Thymus (tissue), 14 donors: ENCODE results near the gene TMEM269. TPM values are rescaled to one million over a fixed set of nuclear protein-coding genes. Genes with fewer than 3 reads are reported as not detected.

Source experiments
- DNase-seq, 9 donors: peaks; one replicate each; pipeline ENCODE4 v3.0.0-alpha.2; 2013; ENCODE audit warnings: low spot score in 9 of 9, low read depth in 6 of 9, missing footprints in 1 of 9
- H3K27ac ChIP-seq, 2 donors: one replicate each; pipeline ENCODE4 v1.5.1; 2013; ENCODE audit warnings: control low read depth in 1 of 2, low read depth in 1 of 2, low read length in 1 of 2, mild to moderate bottlenecking in 1 of 2, moderate library complexity in 1 of 2
- H3K27me3 ChIP-seq, 2 donors: one replicate each; pipeline ENCODE4 v1.5.1; 2013; ENCODE audit warnings: low read length in 1 of 2; ENCODE audit not compliant: control insufficient read depth in 2 of 2, insufficient read depth in 1 of 2
- H3K36me3 ChIP-seq, 2 donors: one replicate each; pipeline ENCODE4 v1.5.1; 2013; ENCODE audit warnings: low read length in 1 of 2, mild to moderate bottlenecking in 1 of 2, moderate library complexity in 1 of 2; ENCODE audit not compliant: control insufficient read depth in 2 of 2, insufficient read depth in 2 of 2
- H3K4me1 ChIP-seq, 2 donors: one replicate each; pipeline ENCODE4 v1.5.1; 2013; ENCODE audit warnings: low read length in 2 of 2; ENCODE audit not compliant: control insufficient read depth in 2 of 2, insufficient read depth in 2 of 2
- H3K4me3 ChIP-seq, 2 donors: one replicate each; pipeline ENCODE4 v1.5.1; 2013; ENCODE audit warnings: low read length in 2 of 2, control low read depth in 1 of 2, mild to moderate bottlenecking in 1 of 2
- H3K9me3 ChIP-seq, 2 donors: one replicate each; pipeline ENCODE4 v1.5.1; 2013; ENCODE audit warnings: low read length in 1 of 2, mild to moderate bottlenecking in 1 of 2; ENCODE audit not compliant: control insufficient read depth in 2 of 2, insufficient read depth in 1 of 2
- WGBS: extraction: QIAGEN DNeasy Blood & Tissue Kit; methylation state at CpG from one replicate; pipeline ENCODE4 v1.1.7; 2013; 5-methylcytosine and 5-hydroxymethylcytosine counted together
- long read RNA-seq, 10 donors: transcript quantifications; one replicate each; lab custom pipeline, GENCODE V29; 2026
- polyA plus RNA-seq: library from polyadenylated mRNA; stranded (reverse); fragments of 200-250 nt; gene quantifications from one replicate; pipeline ENCODE4 v1.2.3, GENCODE V29; 2013
- total RNA-seq: library from RNA; stranded (reverse); fragments of 120-200 nt; gene quantifications from one replicate; pipeline ENCODE4 v1.2.4, GENCODE V29; 2013
- donor health status: healthy.

TMEM269 gene, protein sequence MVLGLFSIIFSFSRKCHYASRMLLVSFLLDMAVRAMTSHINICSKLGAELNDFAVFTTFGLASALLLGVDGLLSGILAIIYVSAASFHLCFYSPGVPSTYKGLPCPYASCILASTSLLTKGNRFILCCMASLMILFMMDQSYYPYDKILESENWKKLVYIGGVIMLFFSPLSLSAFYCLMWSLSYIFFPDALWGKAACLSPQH
- total RNA-seq (0.05 TPM), polyA plus RNA-seq (0.32 TPM)
- long read RNA-seq, donor 1, partial matches to known transcripts, result 9 of 24 reads
- long read RNA-seq, donor 1, other reads (novel, unspliced or antisense), result 15 of 24 reads
- long read RNA-seq, donor 2, partial matches to known transcripts, result 62 of 311 reads
- long read RNA-seq, donor 2, other reads (novel, unspliced or antisense), result 249 of 311 reads
- long read RNA-seq, donor 3, partial matches to known transcripts, result 61 of 222 reads
- long read RNA-seq, donor 3, other reads (novel, unspliced or antisense), result 161 of 222 reads
- long read RNA-seq, donor 4, partial matches to known transcripts, result 174 of 174 reads
- long read RNA-seq, donor 4, other reads (novel, unspliced or antisense), result 0 of 174 reads
- long read RNA-seq, donor 5, partial matches to known transcripts, result 9 of 230 reads
- long read RNA-seq, donor 5, other reads (novel, unspliced or antisense), result 221 of 230 reads
- long read RNA-seq, donor 6, partial matches to known transcripts, result 49 of 188 reads
- long read RNA-seq, donor 6, other reads (novel, unspliced or antisense), result 139 of 188 reads
- long read RNA-seq, donor 7, partial matches to known transcripts, result 164 of 173 reads
- long read RNA-seq, donor 7, other reads (novel, unspliced or antisense), result 9 of 173 reads
- long read RNA-seq, donor 8, partial matches to known transcripts, result 45 of 45 reads
- long read RNA-seq, donor 8, other reads (novel, unspliced or antisense), result 0 of 45 reads
- long read RNA-seq, donor 9, partial matches to known transcripts, result 18 of 87 reads
- long read RNA-seq, donor 9, other reads (novel, unspliced or antisense), result 69 of 87 reads
- long read RNA-seq, donor 10, partial matches to known transcripts, result 28 of 124 reads
- long read RNA-seq, donor 10, other reads (novel, unspliced or antisense), result 96 of 124 reads

DNA sequence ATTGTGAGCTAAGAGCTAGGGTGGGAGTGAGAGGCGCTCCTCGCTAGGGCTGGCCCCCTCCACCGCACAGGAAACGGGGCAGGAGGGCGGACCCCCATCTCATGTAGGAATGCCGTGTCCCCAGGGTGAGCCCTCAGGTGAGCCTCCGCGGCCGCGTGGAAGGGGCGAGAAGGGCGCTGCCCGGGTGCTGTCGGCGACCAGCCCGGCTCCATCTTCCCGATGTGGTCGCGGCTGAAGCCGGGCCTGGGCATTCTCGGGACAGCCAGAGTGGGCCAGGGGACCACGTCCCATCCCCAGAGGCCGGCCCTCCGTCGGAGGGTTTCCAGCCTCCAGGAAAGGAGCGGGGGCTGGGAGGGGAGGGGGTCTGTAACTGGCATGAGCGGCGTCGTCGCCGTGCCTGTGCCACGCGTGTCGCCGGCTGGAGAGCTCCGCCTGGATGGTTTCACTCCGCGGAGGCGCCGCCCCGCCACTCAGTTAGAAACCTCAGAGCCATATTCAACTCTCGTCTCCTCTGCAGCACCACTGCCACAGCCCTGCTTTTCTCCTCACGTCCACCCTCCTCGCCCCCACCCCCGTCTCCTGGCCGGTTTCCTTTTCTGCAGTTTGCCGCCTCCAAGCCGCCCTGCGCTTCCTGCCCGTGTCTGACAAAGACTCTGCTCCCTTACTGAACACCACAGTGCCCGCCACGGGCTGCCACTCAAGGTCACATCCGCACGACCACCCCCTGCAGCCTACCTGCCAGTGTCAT lies at the start of gene TMEM269:
TMEM269 (plus strand) TSS at position 46 of the 748 bp plus-strand sequence. CDS start 4,903 bp downstream, outside the sequence.
- peak within 1 kb of the TSS; percentile 33 to 42 for H3K4me3 ChIP-seq
- H3K27ac ChIP-seq, result no peak within 1 kb of the TSS
- peaks cover 5 to 14% of the 10 kb centered on the region in 2 donors for H3K4me1 ChIP-seq
- WGBS, result 8% methylated on average over 54 of the region's 54 CpGs
- H3K36me3 ChIP-seq, result peaks cover 3 to 21% of the 10 kb centered on the region in 2 donors
- DNase-seq, result peak in 2 of 9 donors; percentile 47 to 65
- peaks cover 0 to 6% of the 10 kb centered on the region in 2 donors for H3K27me3 ChIP-seq
- no peaks in the 10 kb centered on the region for H3K9me3 ChIP-seq

DNA sequence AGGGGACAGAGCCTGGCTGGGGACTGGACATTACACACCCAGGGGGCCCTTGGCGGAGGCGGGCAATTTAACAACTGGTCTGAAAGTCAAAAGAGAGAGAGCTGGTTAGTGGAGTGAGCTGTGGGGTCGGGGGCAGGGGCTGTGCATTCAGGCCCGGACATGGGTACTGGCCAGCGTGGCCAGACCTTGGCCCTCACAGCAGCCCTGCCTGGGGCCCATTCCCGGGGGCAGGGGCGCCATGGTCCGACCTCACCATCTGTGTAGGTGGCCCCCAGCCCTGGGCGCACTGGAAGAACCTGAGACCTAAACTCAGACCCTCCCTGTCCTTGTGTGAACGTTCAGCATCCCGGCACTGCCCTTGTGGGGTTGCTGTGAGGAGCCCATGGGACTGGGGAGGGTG lies 49.7 kb upstream of the TMEM269 start:
- Histone ChIP-seq H3K27me3 (no peaks in the 10 kb centered on the region), H3K4me3 (no peak overlapping the region), H3K4me1 (peaks cover 0 to 3% of the 10 kb centered on the region in 2 donors), H3K27ac (no peak overlapping the region), H3K36me3 (no peaks in the 10 kb centered on the region), H3K9me3 (no peaks in the 10 kb centered on the region)
- 96% methylated on average over 11 of the region's 11 CpGs for WGBS
- DNase-seq, result no peak

DNA sequence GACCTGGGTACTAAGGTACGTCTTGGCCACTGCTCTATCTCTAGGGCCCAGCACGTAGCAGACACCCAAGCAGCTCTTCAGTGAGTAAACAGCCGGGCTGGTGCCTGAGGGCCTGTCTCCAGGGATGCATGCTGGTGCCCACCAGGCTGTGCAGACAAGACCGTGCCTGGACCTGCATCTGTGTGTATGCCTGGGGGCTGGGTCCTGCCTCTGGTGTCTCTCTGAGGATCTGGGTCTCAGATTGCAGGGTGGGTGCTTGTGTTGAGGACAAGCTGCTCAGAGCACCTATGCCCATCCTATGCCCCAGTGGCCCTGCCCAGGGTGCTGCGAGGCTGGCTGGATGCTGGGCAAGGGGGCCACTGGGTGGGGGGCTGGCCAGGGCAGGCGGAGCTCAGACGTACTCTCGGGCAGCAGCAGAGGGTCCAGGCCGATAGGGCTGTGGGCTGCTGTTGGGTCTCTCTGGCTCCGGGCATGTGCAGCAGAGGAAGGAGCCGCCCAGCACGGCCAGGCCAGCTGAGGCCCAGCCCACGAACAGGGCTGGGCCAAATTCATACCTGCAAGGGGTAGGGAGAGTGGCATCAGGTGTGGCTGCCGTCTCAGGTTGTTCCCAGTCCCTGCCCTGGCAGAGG lies 49.2 kb upstream of the TMEM269 start:
- H3K4me3 ChIP-seq, result no peak overlapping the region
- H3K27me3 ChIP-seq, result no peaks in the 10 kb centered on the region
- H3K9me3 ChIP-seq, result no peaks in the 10 kb centered on the region
- peaks cover 0 to 4% of the 10 kb centered on the region in 2 donors for H3K4me1 ChIP-seq
- H3K27ac ChIP-seq, result no peak overlapping the region
- no peak for DNase-seq
- H3K36me3 ChIP-seq, result no peaks in the 10 kb centered on the region
- 95% methylated on average over 14 of the region's 14 CpGs for WGBS

DNA sequence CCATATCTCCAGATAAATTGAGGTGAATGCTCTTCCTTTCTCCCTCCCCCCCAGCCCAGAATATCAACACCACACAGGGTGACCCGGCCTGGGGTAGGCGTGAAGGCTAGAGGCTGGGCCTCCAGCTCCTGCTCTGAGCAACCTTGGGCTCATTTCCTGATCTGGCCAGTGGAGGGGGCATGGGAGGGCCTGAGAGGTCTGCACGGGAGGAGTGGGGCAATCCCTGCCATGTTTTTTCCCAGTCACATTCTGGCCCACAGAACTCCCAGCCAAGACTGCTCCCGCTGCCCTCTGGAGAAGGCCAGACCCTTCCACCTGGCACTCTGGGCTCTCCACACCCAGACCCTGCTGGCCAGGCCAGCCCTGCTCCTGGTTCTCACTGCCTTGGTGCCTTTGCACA lies 48.6 kb upstream of the TMEM269 start:
- no peak overlapping the region for H3K4me3 ChIP-seq
- no peak overlapping the region for H3K27ac ChIP-seq
- no peak for DNase-seq
- H3K27me3 ChIP-seq, result no peaks in the 10 kb centered on the region
- H3K4me1 ChIP-seq, result peaks cover 0 to 5% of the 10 kb centered on the region in 2 donors
- H3K9me3 ChIP-seq, result no peaks in the 10 kb centered on the region
- WGBS, result 80% methylated on average over 4 of the region's 4 CpGs
- no peaks in the 10 kb centered on the region for H3K36me3 ChIP-seq

DNA sequence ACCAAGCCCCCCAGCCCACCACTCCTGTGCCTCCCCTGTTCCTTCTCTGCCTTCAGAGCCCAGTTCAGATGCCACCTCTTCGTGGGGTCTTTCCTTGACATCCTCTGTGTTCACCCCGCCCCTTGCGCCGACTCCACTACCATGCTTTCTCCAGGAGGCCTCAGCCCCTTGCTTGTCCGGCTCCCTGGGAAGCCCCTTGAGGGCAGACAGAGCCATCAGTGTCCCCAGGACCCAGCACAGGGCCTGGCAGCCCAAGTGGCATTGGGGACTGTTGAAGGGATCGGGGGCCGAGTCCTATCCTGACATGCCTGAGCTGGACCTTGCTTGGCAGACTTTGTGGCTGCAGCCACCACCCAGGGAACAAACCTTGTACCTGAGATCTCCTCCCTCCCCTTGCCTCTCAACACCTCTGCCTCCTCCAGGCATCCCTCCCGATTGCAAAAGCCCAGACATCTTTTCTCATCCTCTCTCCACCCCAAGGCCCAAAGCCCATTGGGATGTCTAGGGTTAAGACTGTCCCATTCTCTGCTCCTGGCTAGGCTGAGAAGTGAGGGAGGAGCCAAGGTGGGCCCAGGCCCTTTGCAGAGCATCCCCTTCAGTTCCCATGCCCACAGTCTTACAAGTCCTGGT lies 48.1 kb upstream of the TMEM269 start:
- no peaks in the 10 kb centered on the region for H3K36me3 ChIP-seq
- no peak for DNase-seq
- H3K27me3 ChIP-seq, result no peaks in the 10 kb centered on the region
- H3K4me3 ChIP-seq, result no peak overlapping the region
- peaks cover 0 to 5% of the 10 kb centered on the region in 2 donors for H3K4me1 ChIP-seq
- H3K9me3 ChIP-seq, result no peaks in the 10 kb centered on the region
- 82% methylated on average over 8 of the region's 8 CpGs for WGBS
- H3K27ac ChIP-seq, result no peak overlapping the region

DNA sequence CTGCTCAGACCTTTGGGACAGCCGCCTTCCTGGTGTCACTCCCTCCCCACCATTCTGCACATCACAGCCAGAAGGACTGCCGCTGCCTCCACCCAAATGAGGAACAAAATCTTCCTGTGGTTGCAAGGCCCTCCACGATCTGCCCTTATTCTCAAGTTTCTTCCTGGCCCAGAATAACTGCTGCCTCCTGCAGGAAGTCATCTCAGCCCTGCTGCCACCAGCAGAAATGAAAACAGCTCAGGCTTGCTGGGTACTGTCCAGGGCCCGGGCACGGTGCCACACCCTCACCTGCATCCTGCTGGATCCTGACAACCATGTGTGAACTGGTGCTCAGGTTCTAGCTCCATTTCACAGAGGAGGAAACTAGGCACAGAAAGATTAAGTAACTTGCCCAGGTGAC lies 47.5 kb upstream of the TMEM269 start:
- WGBS, result 2% methylated on average over 5 of the region's 5 CpGs
- Histone ChIP-seq H3K36me3 (no peaks in the 10 kb centered on the region), H3K27ac (no peak overlapping the region), H3K4me1 (peaks cover 0 to 7% of the 10 kb centered on the region in 2 donors), H3K27me3 (no peaks in the 10 kb centered on the region), H3K4me3 (no peak overlapping the region), H3K9me3 (no peaks in the 10 kb centered on the region)
- DNase-seq, result peak in 2 of 9 donors; percentile 15 to 30

DNA sequence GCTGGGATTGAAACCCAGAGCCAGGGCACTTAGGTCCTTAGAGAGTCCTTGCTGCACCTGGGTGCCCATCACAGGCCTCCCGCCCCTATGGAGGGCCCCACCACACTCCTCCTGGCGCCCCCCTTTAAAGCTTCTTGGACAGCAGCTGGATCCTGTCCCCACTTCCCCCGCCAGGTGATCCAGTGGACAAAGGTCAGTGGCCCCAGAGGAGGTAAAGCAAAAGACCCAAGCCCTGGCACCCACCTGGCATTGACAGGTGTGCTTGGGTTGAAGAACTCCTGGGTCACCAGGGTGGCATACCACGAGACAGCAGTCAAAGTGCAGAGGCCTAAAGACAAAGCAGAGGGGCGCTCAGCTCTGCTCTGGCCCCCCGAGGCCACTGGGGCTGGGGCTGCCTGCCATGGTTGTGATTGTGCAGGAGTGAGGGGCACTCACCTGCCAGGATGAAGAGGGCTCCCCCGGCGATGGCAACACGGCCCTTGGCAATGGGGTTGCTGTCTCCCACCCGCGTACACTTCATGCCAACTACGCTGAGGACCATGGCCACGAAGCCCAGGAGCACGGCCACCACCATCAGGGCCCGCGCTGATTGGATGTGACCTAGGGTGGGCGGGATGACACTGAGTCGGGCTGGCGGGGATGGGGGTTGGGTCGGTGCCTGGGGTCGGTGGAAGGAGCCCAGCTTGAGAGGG lies 46.7 kb upstream of the TMEM269 start:
- WGBS, result 97% methylated on average over 21 of the region's 21 CpGs
- Histone ChIP-seq H3K4me1 (peaks cover 0 to 14% of the 10 kb centered on the region in 2 donors), H3K36me3 (no peaks in the 10 kb centered on the region), H3K4me3 (no peak overlapping the region), H3K27ac (no peak overlapping the region), H3K9me3 (no peaks in the 10 kb centered on the region), H3K27me3 (no peaks in the 10 kb centered on the region)
- DNase-seq, result no peak
